ENCODE results near the gene ZDHHC8.

DNA sequence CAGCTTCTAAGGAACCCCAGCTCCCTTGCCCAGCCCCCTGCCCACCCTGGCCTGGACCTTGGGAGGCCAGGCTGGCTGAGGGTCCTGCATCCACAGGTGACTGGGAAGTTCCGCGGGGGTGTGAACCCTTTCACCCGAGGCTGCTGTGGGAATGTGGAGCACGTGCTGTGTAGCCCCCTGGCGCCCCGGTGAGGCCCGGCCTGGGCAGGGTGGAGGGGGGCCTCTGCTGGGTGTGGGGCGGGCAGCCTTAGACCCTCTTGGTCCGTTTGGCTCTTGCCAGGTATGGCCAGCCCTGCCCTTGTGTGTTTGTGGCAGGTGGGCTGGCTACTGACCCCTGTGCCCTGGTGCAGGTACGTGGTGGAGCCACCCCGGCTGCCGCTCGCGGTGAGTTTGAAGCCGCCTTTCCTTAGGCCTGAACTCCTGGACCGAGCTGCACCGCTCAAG, 8.9 kb downstream of the ZDHHC8 start:
- TF ChIP-seq, protein P1, sequence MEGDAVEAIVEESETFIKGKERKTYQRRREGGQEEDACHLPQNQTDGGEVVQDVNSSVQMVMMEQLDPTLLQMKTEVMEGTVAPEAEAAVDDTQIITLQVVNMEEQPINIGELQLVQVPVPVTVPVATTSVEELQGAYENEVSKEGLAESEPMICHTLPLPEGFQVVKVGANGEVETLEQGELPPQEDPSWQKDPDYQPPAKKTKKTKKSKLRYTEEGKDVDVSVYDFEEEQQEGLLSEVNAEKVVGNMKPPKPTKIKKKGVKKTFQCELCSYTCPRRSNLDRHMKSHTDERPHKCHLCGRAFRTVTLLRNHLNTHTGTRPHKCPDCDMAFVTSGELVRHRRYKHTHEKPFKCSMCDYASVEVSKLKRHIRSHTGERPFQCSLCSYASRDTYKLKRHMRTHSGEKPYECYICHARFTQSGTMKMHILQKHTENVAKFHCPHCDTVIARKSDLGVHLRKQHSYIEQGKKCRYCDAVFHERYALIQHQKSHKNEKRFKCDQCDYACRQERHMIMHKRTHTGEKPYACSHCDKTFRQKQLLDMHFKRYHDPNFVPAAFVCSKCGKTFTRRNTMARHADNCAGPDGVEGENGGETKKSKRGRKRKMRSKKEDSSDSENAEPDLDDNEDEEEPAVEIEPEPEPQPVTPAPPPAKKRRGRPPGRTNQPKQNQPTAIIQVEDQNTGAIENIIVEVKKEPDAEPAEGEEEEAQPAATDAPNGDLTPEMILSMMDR (IDR thresholded peaks at IDR 0.05), result no peak
- TF ChIP-seq POLR2A (IDR thresholded peaks at IDR 0.05), result no peak
- no peak for TF ChIP-seq POLR2AphosphoS5 (IDR thresholded peaks at IDR 0.05)
